Activated CD8-positive, alpha-beta T cell treated with anti-CD3 and anti-CD28 coated beads for 36 hours (primary cell): ENCODE results near the gene DNAI1. TPM values are rescaled to one million over a fixed set of nuclear protein-coding genes. Genes with fewer than 3 reads are reported as not detected.
A peak's percentile ranks its signal among the peaks of the same experiment; 100 is the strongest.

Experiments used
- ATAC-seq: fragments of 200-7000 bp; cut with Tn5 transposase; one replicate; pipeline ENCODE4 v1.10.0; 2021; ENCODE audit warnings: mild to moderate bottlenecking, moderate library complexity
- CTCF ChIA-PET: fragments of 350-600 bp; sonication (Branson Sonifier 250); formaldehyde crosslinking; loops from one replicate; lab custom pipeline; 2021; ENCODE audit warnings: antibody characterized with exemption; lab: Charles Lee
- POLR2A ChIA-PET: fragments of 350-600 bp; sonication (Branson Sonifier 250); formaldehyde crosslinking; loops from one replicate; lab custom pipeline; 2021; ENCODE audit warnings: antibody characterized with exemption; lab: Charles Lee
- DNase-seq: peaks from one replicate; pipeline ENCODE4 v3.0.0-alpha.2; 2020
- H3K27ac Mint-ChIP-seq: one replicate; pipeline ENCODE4 v1.8.0; 2021; ENCODE audit warnings: mild to moderate bottlenecking, mixed read lengths
- H3K27me3 Mint-ChIP-seq: one replicate; pipeline ENCODE4 v1.8.0; 2021; ENCODE audit warnings: mixed read lengths
- H3K36me3 Mint-ChIP-seq: one replicate; pipeline ENCODE4 v1.8.0; 2021; ENCODE audit warnings: low read depth, mixed read lengths
- H3K4me1 Mint-ChIP-seq: one replicate; pipeline ENCODE4 v1.8.0; 2021; ENCODE audit warnings: low read depth, mixed read lengths
- H3K4me3 Mint-ChIP-seq: one replicate; pipeline ENCODE4 v1.8.0; 2021; ENCODE audit warnings: mild to moderate bottlenecking, moderate library complexity, mixed read lengths
- H3K9me3 Mint-ChIP-seq: one replicate; pipeline ENCODE4 v1.8.0; 2021; ENCODE audit warnings: mixed read lengths
- intact Hi-C: fragments of 100-400 bp; cut with micrococcal nuclease; formaldehyde crosslinking; loops from one replicate; pipeline ENCODE4 v1.10.0; 2022
- total RNA-seq, 2 experiments: library from RNA; stranded (reverse); gene quantifications; one replicate each; pipeline ENCODE4 v1.2.3, GENCODE V29; 2021
- TF ChIP-seq, protein P1 (sequence below): fragments of 200-600 bp; IDR thresholded peaks from one replicate; pipeline ENCODE4 v1.8.0; 2022; ENCODE audit warnings: antibody characterized with exemption, mild to moderate bottlenecking

Gene DNAI1
- total RNA-seq, 2 experiments from 2014 or later = 0.18 TPM; not detected in 1

DNA sequence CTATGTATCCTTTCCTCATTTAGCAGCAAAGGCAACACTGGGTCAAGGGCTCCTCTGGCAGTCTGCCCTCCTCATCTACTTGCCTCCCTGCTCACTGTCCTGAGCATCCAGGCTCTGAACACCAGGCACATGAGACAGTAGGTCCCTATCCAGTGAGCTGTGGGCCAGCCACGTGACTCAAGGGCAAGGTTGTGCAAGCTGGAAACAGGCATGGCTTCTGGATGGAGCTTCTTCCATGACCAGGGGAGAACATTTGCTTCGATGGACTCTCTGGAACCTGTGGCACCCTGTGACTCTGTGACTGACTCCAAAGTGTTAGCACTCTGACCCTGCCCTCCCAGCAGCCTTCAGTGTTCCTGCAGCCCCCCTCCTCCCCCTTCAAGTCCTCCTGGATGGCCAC, 33.0 kb downstream of the DNAI1 start:
- no peaks in the 10 kb centered on the region for H3K36me3 Mint-ChIP-seq
- ChIA-PET CTCF (interaction anchor here (1.2 to 2.1 kb wide), 3 partner anchors 8 to 100 kb away, joined by 3 to 7 read pairs (median 6); no protein-coding TSS in a partner anchor), POLR2A (interaction anchor here (1.3 kb wide), 1 partner anchor 269 kb away, joined by 3 read pairs; no protein-coding TSS in a partner anchor)
- TF ChIP-seq, protein P1, sequence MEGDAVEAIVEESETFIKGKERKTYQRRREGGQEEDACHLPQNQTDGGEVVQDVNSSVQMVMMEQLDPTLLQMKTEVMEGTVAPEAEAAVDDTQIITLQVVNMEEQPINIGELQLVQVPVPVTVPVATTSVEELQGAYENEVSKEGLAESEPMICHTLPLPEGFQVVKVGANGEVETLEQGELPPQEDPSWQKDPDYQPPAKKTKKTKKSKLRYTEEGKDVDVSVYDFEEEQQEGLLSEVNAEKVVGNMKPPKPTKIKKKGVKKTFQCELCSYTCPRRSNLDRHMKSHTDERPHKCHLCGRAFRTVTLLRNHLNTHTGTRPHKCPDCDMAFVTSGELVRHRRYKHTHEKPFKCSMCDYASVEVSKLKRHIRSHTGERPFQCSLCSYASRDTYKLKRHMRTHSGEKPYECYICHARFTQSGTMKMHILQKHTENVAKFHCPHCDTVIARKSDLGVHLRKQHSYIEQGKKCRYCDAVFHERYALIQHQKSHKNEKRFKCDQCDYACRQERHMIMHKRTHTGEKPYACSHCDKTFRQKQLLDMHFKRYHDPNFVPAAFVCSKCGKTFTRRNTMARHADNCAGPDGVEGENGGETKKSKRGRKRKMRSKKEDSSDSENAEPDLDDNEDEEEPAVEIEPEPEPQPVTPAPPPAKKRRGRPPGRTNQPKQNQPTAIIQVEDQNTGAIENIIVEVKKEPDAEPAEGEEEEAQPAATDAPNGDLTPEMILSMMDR = no peak
- peaks cover 17% of the 10 kb centered on the region for H3K27me3 Mint-ChIP-seq
- H3K4me3 Mint-ChIP-seq = no peak overlapping the region
- intact Hi-C loops = no loop called here
- DNase-seq (no peak), ATAC-seq (no peak)
- H3K9me3 Mint-ChIP-seq = no peaks in the 10 kb centered on the region
- no peak overlapping the region for H3K27ac Mint-ChIP-seq
- H3K4me1 Mint-ChIP-seq = no peaks in the 10 kb centered on the region

DNA sequence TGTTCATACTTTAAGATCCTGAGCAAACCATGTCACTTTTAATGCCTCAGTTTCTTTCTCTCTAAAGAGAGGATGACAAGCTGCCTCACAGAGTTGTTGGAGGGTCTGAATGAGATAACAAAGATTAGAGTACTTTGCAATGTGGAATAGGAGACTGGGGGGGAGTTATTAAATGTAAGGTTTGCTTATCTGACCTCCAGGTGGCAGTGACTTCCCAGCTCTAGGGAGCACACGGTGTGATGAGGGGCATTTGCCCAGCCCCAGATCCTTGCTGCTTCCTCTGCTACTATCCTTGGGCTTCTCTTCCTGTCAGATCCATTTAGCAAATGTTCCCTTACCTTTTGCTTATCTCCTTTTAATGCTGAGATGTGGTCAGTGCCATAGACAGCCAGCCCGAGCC, 33.4 kb downstream of the DNAI1 start:
- Mint-ChIP-seq H3K27ac (no peak overlapping the region), H3K27me3 (peaks cover 16% of the 10 kb centered on the region), H3K36me3 (no peaks in the 10 kb centered on the region), H3K9me3 (no peaks in the 10 kb centered on the region), H3K4me3 (no peak overlapping the region), H3K4me1 (no peaks in the 10 kb centered on the region)
- ChIA-PET CTCF (interaction anchor here (1.9 to 2.0 kb wide), 2 partner anchors 8 to 88 kb away, joined by 7 to 9 read pairs; no protein-coding TSS in a partner anchor), POLR2A (interaction anchor here (1.3 kb wide), 1 partner anchor 269 kb away, joined by 3 read pairs; no protein-coding TSS in a partner anchor)
- TF ChIP-seq, protein P1 = no peak
- ATAC-seq (no peak), DNase-seq (no peak)
- intact Hi-C loops = no loop called here

DNA sequence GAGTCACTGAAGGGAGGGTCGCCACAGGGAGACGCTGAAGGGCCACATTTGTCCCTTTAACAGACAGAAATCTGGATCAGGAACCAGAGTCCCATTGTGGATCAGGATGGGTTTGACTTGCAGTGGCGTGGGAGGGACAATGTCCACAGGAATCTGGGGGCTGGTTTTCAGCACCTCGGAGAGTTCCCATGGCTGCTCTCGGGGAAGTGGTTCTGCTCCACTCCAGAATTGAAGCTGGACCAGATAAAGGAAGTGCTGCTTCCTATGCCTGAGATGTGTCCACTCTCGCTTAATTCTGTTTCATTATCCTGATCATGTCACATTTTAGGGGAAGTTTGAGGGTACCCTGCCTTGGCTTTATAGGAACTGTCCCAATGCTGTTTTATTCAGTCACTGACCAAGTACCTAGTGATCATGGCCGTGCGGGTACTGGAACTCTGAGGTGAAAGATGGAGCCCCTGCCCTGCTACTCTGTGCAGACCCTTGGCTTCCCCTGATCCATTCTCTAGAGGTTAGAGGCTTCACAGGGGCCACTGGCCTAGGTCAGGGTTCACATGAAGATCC, 35.4 kb downstream of the DNAI1 start:
- peak; percentile 50 for DNase-seq
- Mint-ChIP-seq H3K4me3 (no peak overlapping the region), H3K27me3 (peaks cover 12% of the 10 kb centered on the region), H3K27ac (no peak overlapping the region), H3K9me3 (no peaks in the 10 kb centered on the region), H3K36me3 (no peaks in the 10 kb centered on the region), H3K4me1 (no peaks in the 10 kb centered on the region)
- TF ChIP-seq, protein P1 = no peak
- intact Hi-C loops = no loop called here
- POLR2A ChIA-PET = interaction anchor here (1.6 kb wide), 1 partner anchor 55 kb away, joined by 3 read pairs; no protein-coding TSS in a partner anchor
- CTCF ChIA-PET = interaction anchor here (1.5 to 10.3 kb wide), 3 partner anchors 30 to 90 kb away, joined by 3 to 90 read pairs (median 9); no protein-coding TSS in a partner anchor
- no peak for ATAC-seq

DNA sequence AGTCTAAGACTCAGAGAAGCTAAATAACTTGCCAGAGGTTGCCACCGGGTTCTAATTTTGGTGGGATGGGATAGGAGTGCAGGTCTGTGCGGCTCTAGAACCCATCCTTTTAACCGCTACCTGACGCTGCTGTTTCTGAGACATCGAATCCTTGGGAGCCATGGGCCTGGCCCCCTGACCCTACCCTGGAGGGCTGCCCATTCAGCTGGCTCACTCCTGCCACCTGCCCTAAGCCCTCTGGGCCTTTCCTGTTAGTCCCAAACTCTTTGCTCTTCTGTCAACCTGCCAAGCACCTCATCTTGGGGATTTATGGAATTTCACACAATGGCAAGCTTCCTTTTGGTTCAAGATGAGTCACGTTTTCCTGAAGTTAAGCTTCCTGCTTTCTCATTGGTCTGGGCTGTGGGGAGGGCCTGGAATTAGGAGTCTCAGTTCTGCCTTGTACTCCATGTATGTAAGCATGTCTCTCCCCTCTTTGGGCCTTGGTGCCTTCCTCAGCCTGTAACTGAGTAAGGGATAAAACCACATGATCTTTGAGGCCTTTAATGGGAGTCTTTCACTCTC, 37.6 kb downstream of the DNAI1 start:
- ATAC-seq = no peak
- H3K27me3 Mint-ChIP-seq = peaks cover 7% of the 10 kb centered on the region
- H3K4me1 Mint-ChIP-seq = peaks cover 3% of the 10 kb centered on the region
- no peak overlapping the region for H3K4me3 Mint-ChIP-seq
- ChIA-PET POLR2A (no interaction called here), CTCF (interaction anchor here (0.9 to 10.3 kb wide), 4 partner anchors 51 to 107 kb away, joined by 3 to 90 read pairs (median 7); no protein-coding TSS in a partner anchor)
- no peak for DNase-seq
- TF ChIP-seq, protein P1 = no peak
- no peaks in the 10 kb centered on the region for H3K36me3 Mint-ChIP-seq
- no peaks in the 10 kb centered on the region for H3K9me3 Mint-ChIP-seq
- no peak overlapping the region for H3K27ac Mint-ChIP-seq
- intact Hi-C loops = no loop called here

DNA sequence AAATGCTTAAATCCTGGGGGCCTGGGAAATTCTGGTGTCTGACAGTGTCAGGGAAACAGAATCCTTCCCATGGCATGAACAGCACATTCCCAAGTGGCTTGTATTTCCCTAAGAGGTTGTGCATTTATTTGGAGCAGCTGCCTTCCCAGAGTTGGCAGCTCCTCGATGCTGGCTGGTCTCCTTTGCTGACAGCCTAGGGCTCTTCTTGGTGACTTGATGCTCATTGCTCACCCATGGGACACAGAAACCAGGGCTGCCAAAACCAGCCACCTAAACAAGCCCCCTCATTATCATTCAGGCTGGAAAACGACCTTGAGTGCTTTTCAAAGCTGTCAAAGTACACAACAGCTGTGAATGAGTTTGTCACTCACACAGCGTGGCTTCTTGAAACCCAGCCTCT, 39.9 kb downstream of the DNAI1 start:
- Mint-ChIP-seq H3K27ac (no peak overlapping the region), H3K9me3 (no peaks in the 10 kb centered on the region), H3K4me1 (peaks cover 3% of the 10 kb centered on the region), H3K27me3 (peaks cover 4% of the 10 kb centered on the region), H3K36me3 (no peaks in the 10 kb centered on the region), H3K4me3 (no peak overlapping the region)
- intact Hi-C loops = no loop called here
- ChIA-PET CTCF (interaction anchor here (10.3 kb wide), 1 partner anchor 95 kb away, joined by 90 read pairs; no protein-coding TSS in a partner anchor), POLR2A (interaction anchor here (1.1 kb wide), 1 partner anchor 25 kb away, joined by 3 read pairs; no protein-coding TSS in a partner anchor)
- no peak for DNase-seq
- no peak for ATAC-seq
- TF ChIP-seq, protein P1 = no peak
